Cardiac muscle cell (in vitro differentiated cells and primary cell): Measurements from ENCODE around the gene ZNF587. TPM values are rescaled to one million over a fixed set of nuclear protein-coding genes. Genes with fewer than 3 reads are reported as not detected.
"Not testable (repeated sequence)": the region's sequence is repeated elsewhere in the genome, so short reads cannot be mapped to it uniquely, and the experiment has no call there.

Experiments used
- DNase-seq, 2 donors: peaks; one replicate each; pipeline versions ENCODE4 v3.0.0 to v3.0.0-alpha.2; 2010 to 2017; ENCODE audit warnings: low read depth in 1 of 2, low spot score in 1 of 2
- H3K27ac ChIP-seq: fragments of 200-600 bp; sonication (generic); 2 replicates; pipeline ENCODE4 v1.5.1; 2016
- H3K27me3 ChIP-seq: fragments of 200-600 bp; sonication (generic); 2 replicates; pipeline ENCODE4 v1.6.0; 2016; ENCODE audit warnings: control low read depth
- H3K36me3 ChIP-seq: fragments of 200-600 bp; sonication (generic); 2 replicates; pipeline ENCODE4 v1.5.1; 2016; ENCODE audit warnings: control low read depth
- H3K4me1 ChIP-seq: fragments of 200-600 bp; sonication (generic); 2 replicates; pipeline ENCODE4 v1.8.1; 2017; ENCODE audit warnings: low read depth, mild to moderate bottlenecking, mixed run types
- H3K4me3 ChIP-seq: fragments of 200-600 bp; sonication (generic); 2 replicates; pipeline ENCODE4 v1.5.1; 2016; ENCODE audit warnings: mild to moderate bottlenecking
- H3K9me3 ChIP-seq: fragments of 200-600 bp; sonication (generic); 2 replicates; pipeline ENCODE4 v1.5.1; 2017; ENCODE audit warnings: low read depth, mild to moderate bottlenecking, control low read depth
- CTCF ChIP-seq: IDR thresholded peaks from 2 replicates; pipeline ENCODE4 v1.5.1; 2012; ENCODE audit warnings: low read depth, mild to moderate bottlenecking, low read length
- polyA plus RNA-seq: library from polyadenylated mRNA; unstranded; fragments of >200 nt; fragmentation: Nextera tagmentation; extraction: Ambion mirVana; gene quantifications from 2 replicates; pipeline ENCODE4 v1.2.1, GENCODE V29; 2016
- total RNA-seq: library from RNA; depleted of rRNA; stranded (reverse); fragments of >200 nt; gene quantifications from 2 replicates; pipeline ENCODE4 v1.2.3, GENCODE V29; 2016

Gene ZNF587
- total and polyA plus RNA-seq, 2 experiments from 2014 or later, result 12.6 to 17.2 TPM

- TF ChIP-seq CTCF, result no peak
- DNase-seq, result no peak
- Histone ChIP-seq H3K4me3 (no peak overlapping the region), H3K27me3 (no peaks in the 10 kb centered on the region), H3K27ac (no peak overlapping the region), H3K4me1 (peaks cover 7% of the 10 kb centered on the region), H3K36me3 (no peaks in the 10 kb centered on the region), H3K9me3 (no peaks in the 10 kb centered on the region)
Measured at GRCh38 chr19:57816652-57817051, 33.0 kb upstream of the ZNF587 start.

GRCh38 chr19:57817976-57818375 lies 31.7 kb upstream of the ZNF587 start:
- no peaks in the 10 kb centered on the region for H3K36me3 ChIP-seq
- peaks cover 7% of the 10 kb centered on the region for H3K4me1 ChIP-seq
- DNase-seq, result no peak
- peak overlapping the region; percentile 93 for H3K27ac ChIP-seq
- no peaks in the 10 kb centered on the region for H3K27me3 ChIP-seq
- no peak overlapping the region for H3K4me3 ChIP-seq
- H3K9me3 ChIP-seq, result no peaks in the 10 kb centered on the region
- no peak for TF ChIP-seq CTCF

DNA sequence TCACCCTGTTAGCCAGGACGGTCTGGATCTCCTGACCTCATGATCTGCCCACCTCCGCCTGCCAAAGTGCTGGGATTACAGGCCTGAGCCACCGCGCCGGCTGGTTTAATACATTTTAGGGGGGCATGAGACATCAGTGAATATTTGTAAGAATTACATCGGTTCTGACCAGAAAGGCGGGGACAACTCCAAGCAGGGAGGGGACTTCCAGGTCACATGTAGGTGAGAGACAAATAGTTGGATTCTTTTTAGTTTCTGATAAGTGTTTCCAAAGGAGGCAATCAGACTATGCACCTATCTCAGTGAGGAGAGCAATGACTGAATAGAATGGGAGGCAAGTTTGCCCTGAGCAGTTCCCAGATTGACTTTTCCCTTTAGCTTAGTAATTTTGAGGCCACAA lies 31.3 kb upstream of the ZNF587 start:
- DNase-seq, result no peak
- no peaks in the 10 kb centered on the region for H3K27me3 ChIP-seq
- H3K4me3 ChIP-seq, result no peak overlapping the region
- no peaks in the 10 kb centered on the region for H3K9me3 ChIP-seq
- peaks cover 7% of the 10 kb centered on the region for H3K4me1 ChIP-seq
- peak overlapping the region; percentile 93 for H3K27ac ChIP-seq
- H3K36me3 ChIP-seq, result no peaks in the 10 kb centered on the region
- no peak for TF ChIP-seq CTCF

DNA sequence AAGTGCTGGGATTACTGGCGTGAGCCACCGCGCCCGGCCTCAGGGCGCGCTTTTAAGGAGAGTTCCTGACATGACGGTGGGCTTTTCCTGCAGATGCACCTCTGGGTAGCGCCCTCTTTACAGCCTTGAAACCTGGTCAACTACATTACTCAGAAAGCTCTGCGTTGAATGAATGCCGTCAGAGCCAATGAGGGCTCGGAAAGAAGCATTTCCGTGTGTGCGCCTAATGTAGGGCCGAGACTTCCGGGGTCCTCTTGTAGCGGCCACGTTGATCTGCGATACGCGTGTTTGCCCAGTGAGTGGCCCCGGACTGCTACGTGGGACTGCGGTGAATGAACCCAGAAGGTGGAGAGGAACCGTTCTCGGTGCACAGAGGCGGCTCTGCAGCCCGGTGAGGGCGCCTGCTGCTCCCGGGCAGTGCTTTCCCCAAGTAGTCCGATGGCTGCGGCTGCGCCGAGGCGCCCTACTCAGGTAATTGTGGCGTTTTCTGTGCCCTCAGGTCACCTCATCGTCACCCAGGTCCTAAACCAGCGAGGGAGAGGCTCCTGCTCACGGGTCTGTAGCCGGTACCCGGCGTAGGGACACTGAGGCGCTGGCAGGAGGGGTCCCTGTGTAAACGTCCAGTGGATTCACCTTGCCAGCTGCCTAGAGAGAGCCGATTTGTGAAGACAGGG lies 30.0 kb upstream of the ZNF587 start:
- Histone ChIP-seq H3K9me3 (no peaks in the 10 kb centered on the region), H3K4me1 (peaks cover 12% of the 10 kb centered on the region), H3K4me3 (peak overlapping the region; percentile 71), H3K27me3 (no peaks in the 10 kb centered on the region), H3K27ac (peak overlapping the region; percentile 93), H3K36me3 (no peaks in the 10 kb centered on the region)
- peak; percentile 24 for TF ChIP-seq CTCF
- peak; percentile 94 to 95 for DNase-seq

DNA sequence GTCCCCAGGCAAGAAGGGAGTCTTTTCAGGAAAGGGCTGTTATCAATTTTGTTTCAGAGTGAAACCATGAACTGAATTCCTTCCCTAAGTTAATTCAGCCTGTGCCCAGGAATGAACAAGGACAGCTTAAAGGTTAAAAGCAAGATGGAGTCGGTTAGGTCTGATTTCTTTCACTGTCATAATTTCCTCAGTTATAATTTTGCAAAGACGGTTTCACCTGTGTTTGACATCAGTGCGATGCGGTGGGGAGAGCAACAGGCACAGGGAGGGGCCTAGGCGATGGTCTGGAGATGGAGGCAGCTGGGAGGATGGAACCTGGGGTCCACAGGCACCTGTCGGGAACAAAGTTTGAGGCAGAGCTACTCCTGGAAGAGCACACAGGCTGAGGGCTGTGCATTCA lies 29.1 kb upstream of the ZNF587 start:
- Histone ChIP-seq H3K27me3 (no peaks in the 10 kb centered on the region), H3K4me3 (peak overlapping the region; percentile 71), H3K9me3 (no peaks in the 10 kb centered on the region), H3K27ac (peak overlapping the region; percentile 93), H3K4me1 (peaks cover 12% of the 10 kb centered on the region), H3K36me3 (no peaks in the 10 kb centered on the region)
- no peak for DNase-seq
- no peak for TF ChIP-seq CTCF

- not testable (repeated sequence) for DNase-seq
Measured at GRCh38 chr19:57821095-57821494, 28.6 kb upstream of the ZNF587 start.

DNA sequence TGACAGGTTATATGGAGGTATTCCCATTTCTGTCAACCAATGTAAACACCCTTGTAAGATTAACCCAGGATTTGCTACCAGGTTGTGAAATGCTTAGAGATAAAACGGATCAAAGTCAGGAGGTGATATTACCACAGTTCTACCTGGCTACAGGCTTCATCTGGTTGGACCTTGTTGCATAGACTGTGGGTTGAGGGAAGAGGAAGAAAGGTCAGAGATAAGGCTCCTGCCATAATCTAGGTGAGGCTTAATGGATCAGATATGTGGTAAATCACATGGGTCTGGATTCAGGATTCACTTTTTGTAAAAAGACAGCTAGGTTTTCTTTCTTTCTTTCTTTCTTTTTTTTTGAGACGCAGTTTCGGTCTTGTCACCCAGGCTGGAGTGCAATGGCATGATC lies 28.2 kb upstream of the ZNF587 start:
- H3K27me3 ChIP-seq, H3K36me3 ChIP-seq, H3K4me3 ChIP-seq, H3K9me3 ChIP-seq, DNase-seq: not testable (repeated sequence)
- Histone ChIP-seq H3K27ac (peak overlapping the region; percentile 60), H3K4me1 (peaks cover 12% of the 10 kb centered on the region)

More at GRCh38 chr19:57821095-57821494, 28.6 kb upstream of the ZNF587 start:
- not testable (repeated sequence) for H3K27me3 ChIP-seq, H3K36me3 ChIP-seq, H3K9me3 ChIP-seq, H3K4me3 ChIP-seq
- Histone ChIP-seq H3K4me1 (peaks cover 12% of the 10 kb centered on the region), H3K27ac (peak overlapping the region; percentile 93)

GRCh38 chr19:57823155-57823554 lies 26.5 kb upstream of the ZNF587 start:
- not testable (repeated sequence) for H3K27ac ChIP-seq, H3K27me3 ChIP-seq, H3K9me3 ChIP-seq, H3K4me3 ChIP-seq, H3K36me3 ChIP-seq, DNase-seq
- H3K4me1 ChIP-seq, result peaks cover 14% of the 10 kb centered on the region

DNA sequence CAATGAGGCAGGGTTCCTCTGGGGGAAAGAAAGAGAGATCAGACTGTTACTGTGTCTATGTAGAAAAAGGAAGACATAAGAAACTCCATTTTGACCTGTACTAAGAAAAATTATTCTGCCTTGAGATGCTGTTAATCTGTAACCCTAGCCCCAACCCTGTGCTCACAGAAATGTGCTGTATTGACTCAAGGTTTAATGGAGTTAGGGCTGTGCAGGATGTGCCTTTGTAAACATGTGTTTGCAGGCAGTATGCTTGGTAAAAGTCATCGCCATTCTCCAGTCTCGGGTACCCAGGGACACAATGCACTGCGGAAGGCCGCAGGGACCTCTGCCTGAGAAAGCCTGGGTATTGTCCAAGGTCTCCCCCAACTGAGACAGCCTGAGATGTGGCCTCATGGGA lies 26.1 kb upstream of the ZNF587 start:
- not testable (repeated sequence) for H3K4me3 ChIP-seq, DNase-seq

More for the DNA sequence above, 26.1 kb upstream of the ZNF587 start:
- H3K27ac ChIP-seq, H3K9me3 ChIP-seq, H3K36me3 ChIP-seq, H3K27me3 ChIP-seq: not testable (repeated sequence)
- H3K4me1 ChIP-seq, result peaks cover 18% of the 10 kb centered on the region
